Measurements from ENCODE around the gene ZDHHC7.

The ZDHHC7 gene

DNA sequence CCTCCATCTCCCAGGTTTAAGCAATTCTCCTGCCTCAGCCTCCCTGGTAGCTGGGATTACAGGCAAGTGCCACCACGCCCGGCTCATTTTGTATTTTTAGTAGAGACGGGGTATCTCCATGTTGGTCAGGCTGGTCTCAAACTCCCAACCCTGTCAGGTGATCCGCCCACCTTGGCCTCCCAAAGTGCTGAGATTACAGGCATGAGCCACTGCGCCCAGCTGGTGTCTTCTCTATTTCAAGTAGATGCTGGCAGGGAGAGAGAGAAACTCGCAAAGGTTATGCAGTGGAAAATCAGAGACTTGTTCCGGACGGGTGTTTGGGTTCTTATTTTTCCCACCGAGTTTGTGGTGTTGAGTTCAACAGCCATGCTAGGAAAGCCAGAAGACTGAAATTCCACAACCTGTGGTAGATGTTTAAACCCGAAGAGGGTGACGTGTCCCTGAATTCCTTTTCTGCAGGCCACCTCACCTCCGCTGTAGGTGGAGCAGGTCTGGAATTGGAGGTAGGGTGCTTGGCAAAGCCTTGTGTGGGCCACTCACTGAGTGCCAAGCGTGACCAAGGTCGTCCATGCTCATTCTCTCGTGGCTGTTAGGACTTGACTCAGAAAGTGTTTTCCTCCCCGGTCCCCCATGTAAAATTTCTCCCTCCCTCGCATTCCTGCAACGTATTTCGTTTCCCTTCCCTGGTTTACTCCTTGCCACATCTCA, 7.3 kb upstream of the ZDHHC7 start:
- DNase-seq (ENCODE audit: low spot score): no peak

GRCh38 chr16:85017633-85018032, 6.3 kb upstream of the ZDHHC7 start:
- no peak for DNase-seq (ENCODE audit: low spot score)

DNA sequence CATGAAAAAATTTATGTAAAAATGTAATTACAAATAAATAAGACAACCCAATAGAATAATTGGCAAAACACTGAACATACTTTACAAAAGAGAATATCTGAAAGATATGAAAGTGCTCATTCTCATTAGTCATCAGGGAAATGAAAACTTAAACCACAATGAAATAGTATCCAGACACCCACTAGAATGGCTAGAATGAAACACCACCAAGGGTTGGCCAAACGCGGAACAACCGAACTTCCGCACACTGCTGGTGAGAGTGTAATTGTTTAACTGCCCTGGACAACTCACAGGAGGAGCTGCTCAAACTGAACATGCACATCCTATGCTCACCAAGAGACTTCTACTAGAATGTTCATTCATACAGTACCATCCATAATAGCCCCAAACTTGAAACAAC, 5.8 kb upstream of the ZDHHC7 start:
- DNase-seq (ENCODE audit: low spot score): peak; percentile 35

DNA sequence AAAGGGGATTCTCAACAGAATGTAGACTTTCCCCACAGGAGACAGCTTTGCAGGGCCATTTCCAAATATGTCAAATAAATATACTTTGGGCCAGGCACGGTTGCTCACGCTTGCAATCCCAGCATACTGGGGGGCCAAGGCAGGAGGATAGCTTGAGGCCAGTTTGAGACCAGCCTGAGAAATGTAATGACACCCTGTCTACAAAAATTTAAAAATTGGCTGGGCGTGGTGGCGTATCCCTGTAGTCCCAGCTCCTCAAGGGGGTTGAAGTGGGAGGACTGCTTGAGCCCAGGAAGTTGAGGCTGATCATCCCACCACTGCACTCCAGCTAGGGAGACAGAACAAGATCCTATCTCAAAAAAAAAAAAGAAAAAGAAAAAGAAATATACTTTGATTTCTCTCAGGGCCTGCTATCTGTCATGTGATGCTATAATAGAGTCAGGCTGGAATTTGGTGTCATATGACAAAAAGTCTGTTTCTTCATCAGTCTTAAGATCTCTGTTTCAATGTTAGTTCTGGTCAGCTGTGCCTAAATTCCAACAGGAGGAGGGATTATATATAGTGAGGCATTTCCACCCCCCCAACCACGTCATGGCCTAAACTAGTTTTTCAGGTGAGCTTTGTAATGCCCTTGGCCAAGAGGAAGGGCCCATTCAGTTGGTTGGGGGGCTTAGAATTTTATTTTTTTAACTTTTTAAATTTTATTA, 4.3 kb upstream of the ZDHHC7 start:
- DNase-seq (ENCODE audit: low spot score): no peak

DNA sequence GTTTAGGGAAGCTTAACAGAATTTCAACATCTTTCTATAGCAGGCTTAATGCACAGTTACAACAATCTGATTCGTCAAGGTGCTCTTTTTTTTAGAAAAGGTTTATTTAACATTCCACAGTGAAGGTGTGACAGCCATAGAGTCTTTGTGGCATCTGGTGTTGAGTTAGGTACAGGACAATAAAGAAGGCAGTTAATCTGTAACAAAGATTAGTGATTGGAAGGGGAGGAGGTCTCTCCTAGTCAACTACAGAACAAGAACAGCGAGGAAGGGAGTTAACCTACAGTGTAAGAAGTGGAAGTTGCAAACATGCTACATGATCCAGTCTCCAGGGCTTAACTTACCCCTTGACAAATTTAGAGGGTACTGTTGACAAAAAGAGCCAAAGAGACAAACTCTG, 3.0 kb upstream of the ZDHHC7 start:
- no peak for DNase-seq (ENCODE audit: low spot score)

DNA sequence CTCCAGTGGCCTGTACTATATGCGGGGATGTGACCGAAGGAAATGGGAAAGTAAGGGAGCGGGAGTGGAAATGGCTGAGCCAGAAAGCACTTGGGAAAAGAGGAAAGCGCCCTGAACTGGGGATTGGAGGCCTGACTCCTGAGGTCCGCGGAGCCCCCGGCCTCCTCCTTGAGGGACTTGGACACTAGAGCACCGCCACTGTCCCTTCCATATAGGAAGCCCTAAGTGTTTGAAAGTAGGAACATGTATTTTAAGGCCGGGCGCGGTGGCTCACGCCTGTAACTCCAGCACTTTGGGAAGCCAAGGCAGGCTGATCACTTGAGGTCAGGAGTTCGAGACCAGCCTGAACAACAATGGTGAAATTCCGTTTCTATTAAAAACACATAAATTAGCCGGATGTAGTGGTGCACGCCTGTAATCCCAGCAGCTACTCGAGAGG, 530 bp upstream of the ZDHHC7 start:
- no peak for DNase-seq (ENCODE audit: low spot score)

DNA sequence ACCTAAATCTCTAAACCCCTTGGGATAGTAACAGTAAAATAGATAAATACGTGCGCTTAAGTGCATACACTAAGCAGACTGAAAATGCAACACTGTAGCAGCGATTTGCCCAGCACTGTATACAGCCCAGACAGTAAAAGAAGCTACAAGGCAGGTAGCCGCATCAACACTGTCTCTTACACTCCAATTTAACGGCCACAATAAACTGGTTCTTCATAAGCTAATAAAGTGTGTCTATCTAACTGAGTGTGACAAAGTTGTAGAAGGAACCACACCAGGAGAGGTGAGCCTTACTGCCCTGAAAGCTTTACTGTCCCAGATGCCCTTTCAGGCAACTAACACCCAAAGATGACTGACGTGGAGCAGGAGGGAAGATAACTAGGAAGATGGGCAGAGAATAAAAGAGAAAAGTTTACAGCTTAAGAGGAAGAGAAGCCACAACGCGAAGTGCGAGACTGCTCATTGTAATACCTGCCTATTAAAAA, 847 bp downstream of the ZDHHC7 start:
- DNase-seq (ENCODE audit: low spot score): no peak

GRCh38 chr16:85008271-85008670, 3.1 kb downstream of the ZDHHC7 start:
- no peak for DNase-seq (ENCODE audit: low spot score)

DNA sequence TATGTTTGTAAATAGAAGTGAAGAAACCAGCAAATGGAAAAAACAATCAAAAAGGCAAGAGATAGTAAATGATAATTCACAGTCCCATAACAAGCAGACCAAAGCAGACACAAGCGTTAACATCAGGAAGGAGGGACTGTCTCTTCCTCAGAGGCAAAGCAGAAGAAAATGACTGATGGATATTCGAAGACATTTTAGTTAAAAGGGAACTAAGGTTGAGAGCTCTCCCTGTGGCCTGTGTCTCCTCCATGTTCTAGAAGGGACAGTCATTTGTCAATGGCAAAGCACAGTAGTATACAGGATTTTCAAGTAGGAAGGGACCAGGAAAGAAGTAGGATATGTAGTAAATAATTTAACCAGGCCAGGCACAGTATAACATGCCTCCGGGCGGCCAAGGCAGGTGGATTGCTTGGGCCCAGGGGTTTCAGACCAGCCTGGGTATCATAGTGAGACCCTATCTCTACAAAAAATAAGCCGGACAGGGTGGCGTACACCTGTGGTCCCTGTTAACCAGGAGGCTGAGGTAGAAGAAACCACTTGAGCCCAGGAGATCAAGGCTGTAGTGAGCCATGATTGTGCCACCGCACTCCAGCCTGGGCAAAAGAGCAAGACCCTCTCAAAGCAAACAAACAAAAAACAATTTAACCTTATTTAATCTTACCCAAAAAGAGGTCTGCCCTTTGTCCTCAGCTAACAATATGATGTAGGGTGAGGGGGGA, 3.7 kb downstream of the ZDHHC7 start:
- DNase-seq (ENCODE audit: low spot score): no peak

DNA sequence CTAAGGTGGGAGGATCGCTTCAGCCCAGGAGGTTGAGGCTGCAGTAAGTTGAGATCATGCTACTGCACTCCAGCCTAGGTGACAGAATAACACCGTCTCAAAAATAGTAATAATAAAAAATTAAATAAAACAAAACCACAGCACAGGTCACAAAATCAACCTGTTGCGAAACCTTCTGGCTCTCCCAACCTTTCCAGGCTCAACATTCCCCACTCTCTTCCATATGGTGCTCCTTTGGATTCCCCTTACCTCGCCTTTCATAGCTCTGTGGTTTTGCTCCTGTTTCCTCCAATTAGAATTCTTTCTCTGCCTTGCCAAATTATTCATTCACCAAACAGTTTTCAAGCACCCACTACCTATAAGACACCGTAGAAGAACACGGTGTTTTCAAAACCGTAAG, 4.7 kb downstream of the ZDHHC7 start:
- no peak for DNase-seq (ENCODE audit: low spot score)

- no peak for DNase-seq (ENCODE audit: low spot score)
Measured at GRCh38 chr16:85005285-85006069, 5.9 kb downstream of the ZDHHC7 start.

- no peak for DNase-seq (ENCODE audit: low spot score)
Measured at GRCh38 chr16:85004587-85005205, 6.6 kb downstream of the ZDHHC7 start.

DNA sequence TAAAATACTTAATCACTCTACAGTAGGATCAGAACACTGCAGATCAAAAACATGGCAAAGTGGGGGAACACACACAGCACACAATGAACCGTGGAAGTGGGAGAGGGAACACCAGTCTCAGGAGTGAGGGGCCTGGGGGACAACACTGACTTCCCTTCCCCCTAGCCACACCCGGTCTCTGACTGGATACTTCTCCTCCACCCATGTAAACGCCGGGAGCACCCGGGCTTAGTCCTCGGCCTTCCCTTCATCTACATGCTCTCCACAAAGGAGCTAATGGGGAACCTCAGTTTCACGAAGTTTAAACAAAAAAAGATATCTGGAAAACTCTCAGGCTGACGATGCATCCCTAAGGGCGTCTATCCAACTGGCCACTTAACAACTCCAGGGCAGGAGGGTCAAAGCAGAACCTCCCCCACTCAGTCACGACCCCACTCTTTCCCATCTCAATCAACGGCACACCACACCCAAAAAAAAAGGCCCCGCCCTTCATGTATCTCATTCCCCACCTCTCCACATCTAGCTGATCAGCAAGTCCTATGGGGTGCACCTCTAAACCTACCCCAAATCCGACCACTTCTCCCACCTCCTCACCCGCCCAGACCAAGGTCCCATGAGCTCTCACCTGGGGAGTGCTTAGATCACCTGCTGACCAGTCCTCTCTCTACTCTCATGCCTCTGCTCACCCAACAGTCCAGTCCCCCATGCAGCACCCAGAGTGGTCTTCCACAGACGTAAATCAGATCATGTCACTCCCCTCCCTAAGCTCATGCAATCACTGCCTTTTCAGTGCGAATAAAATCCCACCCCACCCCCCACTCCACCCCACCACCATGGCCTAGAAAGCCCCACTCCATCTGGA, 7.4 kb downstream of the ZDHHC7 start:
- no peak for DNase-seq (ENCODE audit: low spot score)

GRCh38 chr16:85003076-85003475, 8.3 kb downstream of the ZDHHC7 start:
- DNase-seq (ENCODE audit: low spot score): no peak

DNA sequence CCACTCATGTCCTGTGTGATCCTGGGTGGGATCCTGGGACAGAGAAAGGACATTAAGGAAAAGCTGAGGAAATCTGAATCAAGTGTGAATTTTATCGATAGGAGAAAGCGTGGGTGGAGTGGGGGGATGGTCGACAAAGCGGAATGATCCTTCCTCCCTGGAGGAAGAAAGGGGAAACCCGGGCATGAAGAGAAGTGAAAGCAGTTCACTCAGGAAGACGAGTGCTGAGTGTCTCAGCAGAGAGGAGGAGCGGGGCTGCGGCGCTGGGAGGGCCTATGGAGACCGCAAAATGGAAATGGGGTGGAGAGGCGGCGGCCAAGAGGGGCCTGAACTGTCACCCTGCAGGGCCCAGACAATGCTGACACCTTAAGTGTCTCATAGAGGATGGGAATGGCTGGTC, 8.7 kb downstream of the ZDHHC7 start:
- no peak for DNase-seq (ENCODE audit: low spot score)

DNA sequence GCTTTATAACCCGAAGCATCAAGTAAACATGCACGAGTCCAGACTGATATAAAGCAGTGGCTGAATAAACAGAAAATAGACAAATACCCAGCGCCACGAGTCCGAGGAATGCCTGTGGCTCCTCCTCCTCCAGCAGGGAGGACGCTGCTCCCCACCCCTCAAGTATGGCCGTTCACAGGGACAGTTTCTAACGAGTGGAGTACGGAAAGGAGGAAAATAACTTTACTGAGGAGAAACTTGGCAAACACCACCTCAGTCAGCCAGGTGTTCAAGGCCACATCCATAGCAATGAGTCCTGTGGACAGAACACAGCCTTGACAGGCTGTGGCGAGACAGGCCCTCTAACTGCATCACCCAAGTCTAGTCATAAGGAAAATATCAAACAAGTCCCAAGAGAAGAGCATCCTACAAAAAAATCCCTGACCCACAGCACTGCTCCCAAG, 9.2 kb downstream of the ZDHHC7 start:
- DNase-seq (ENCODE audit: low spot score): no peak

DNA sequence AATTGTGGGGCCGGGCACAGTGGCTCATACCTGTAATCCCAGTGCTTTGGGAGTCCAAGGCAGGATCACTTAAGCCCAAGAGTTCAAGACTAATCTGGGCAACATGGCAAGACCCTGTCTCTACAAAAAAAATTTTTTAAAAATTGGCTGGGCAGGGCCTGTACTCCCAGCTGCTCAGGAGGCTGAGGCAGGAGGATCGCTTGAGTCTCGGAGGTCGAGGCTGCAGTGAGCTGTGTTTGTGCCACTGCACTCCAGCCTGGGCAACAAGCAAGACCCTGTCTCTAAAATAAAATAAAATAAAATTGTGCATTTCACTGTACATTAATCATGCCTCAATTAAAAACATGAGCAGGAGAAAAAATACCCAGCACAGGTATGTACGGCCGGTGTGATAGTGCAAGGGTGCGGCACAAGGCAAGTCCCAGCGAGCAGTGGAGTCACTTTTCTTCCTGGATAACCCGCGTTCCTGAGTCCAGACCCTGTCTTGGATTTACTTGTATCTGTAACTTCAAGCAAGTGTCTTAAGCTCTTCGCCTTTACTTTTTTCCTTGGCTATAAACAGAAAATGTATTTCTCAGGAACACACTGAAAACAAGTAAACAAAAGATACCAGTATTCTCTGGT, 11.4 kb downstream of the ZDHHC7 start:
- no peak for DNase-seq (ENCODE audit: low spot score)

DNA sequence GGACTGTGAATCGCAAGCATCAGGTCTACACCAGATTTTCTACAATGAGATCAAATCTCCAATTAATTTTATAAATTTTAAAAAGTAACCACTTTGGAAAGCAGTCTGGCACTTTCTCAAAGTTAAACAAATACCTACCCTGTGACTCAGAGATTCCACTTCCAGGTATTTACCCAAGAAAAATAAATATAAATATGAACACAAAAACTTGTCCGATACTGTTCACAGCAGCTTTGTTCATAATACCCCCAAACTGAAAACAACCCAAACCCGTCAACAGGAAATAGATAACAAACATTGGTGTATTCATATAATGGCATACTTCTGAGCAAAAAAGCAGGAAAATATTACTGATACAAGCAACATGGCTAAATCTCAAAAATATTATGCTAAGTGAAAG, 12.1 kb downstream of the ZDHHC7 start:
- DNase-seq (ENCODE audit: low spot score): no peak

DNA sequence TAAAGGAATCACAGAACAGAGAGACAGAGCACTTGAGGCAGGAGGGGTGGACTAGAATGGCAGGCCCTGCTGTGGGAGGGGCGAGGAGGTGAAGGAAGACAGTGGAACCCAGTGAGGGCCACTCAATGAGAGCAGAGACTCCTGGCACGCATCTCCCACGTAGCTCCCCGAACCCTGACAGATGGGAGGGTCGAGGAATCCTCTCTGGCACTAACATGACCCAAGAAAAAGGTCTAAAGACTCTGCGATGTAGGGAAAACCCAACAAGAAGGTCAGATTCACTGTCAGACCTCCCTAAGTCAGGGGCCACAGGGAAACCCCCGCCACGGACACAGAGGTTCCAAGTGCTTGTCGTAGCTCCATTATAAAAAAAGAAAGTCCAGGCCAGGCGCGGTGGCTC, 15.0 kb downstream of the ZDHHC7 start:
- no peak for DNase-seq (ENCODE audit: low spot score)

GRCh38 chr16:84995663-84996062, 15.7 kb downstream of the ZDHHC7 start:
- DNase-seq (ENCODE audit: low spot score): peak; percentile 38
